H1 (cell line): ENCODE results near the gene HSPBAP1. TPM values are rescaled to one million over a fixed set of nuclear protein-coding genes. Genes with fewer than 3 reads are reported as not detected.

Source experiments
- CTCF ChIA-PET: fragments of 300-600 bp; sonication (Branson Sonifier 250); formaldehyde crosslinking; loops from one replicate; lab custom pipeline; 2021; ENCODE audit not compliant: partially characterized antibody; lab: Charles Lee
- POLR2A ChIA-PET: fragments of 300-600 bp; sonication (Branson Sonifier 250); formaldehyde crosslinking; loops from one replicate; lab custom pipeline; 2021; ENCODE audit warnings: inconsistent platforms; ENCODE audit not compliant: partially characterized antibody; lab: Charles Lee
- DNase-seq, 2 experiments: peaks; one replicate each; pipeline versions ENCODE4 v3.0.0 to v3.0.0-alpha.2; 2010 to 2022; ENCODE audit warnings: low spot score in 2 of 2, low read depth in 1 of 2, mixed read lengths in 1 of 2
- FAIRE-seq: peaks from 2 replicates; lab custom pipeline; 2011; peaks lifted over from hg19 to GRCh38; lab: Jason Lieb, UNC
- H2AFZ ChIP-seq: 2 replicates; pipeline ENCODE4 v1.8.1; 2012; ENCODE audit warnings: low read length, inconsistent platforms
- H2AK5ac ChIP-seq: 2 replicates; pipeline ENCODE4 v1.6.1; 2013; ENCODE audit warnings: low read depth, low read length
- H2BK120ac ChIP-seq: replicated peaks from 2 replicates; pipeline ENCODE3; 2013; ENCODE audit warnings: low read depth, low read length, inconsistent platforms
- H2BK12ac ChIP-seq: 2 replicates; pipeline ENCODE4 v1.6.1; 2013; ENCODE audit warnings: low read depth, low read length
- H2BK15ac ChIP-seq: 2 replicates; pipeline ENCODE4 v1.6.1; 2013; ENCODE audit warnings: low read length
- H2BK20ac ChIP-seq: 2 replicates; pipeline ENCODE4 v1.6.1; 2013; ENCODE audit warnings: low read length
- H2BK5ac ChIP-seq: 2 replicates; pipeline ENCODE4 v1.6.1; 2013; ENCODE audit warnings: low read depth, low read length
- H3K14ac ChIP-seq: 2 replicates; pipeline ENCODE4 v1.6.1; 2013; ENCODE audit warnings: inconsistent platforms; ENCODE audit not compliant: insufficient read length
- H3K18ac ChIP-seq: 2 replicates; pipeline ENCODE4 v1.6.1; 2013; ENCODE audit warnings: low read length; ENCODE audit errors: extremely low read depth
- H3K23ac ChIP-seq: 2 replicates; pipeline ENCODE4 v1.6.1; 2013; ENCODE audit warnings: inconsistent platforms; ENCODE audit not compliant: insufficient read length
- H3K23me2 ChIP-seq: 2 replicates; pipeline ENCODE4 v1.6.1; 2013; ENCODE audit warnings: low read depth, low read length
- H3K27ac ChIP-seq: 2 replicates; pipeline ENCODE4 v1.6.1; 2011; ENCODE audit warnings: low read depth, low read length, inconsistent platforms
- H3K27me3 ChIP-seq, 4 experiments: replicated peaks in 1 of 4; 1 replicate in 1 of 4; 2 replicates in 3 of 4; pipeline versions ENCODE4 v1.6.1 to v1.8.1; 2011 to 2013; ENCODE audit warnings: low read length in 3 of 4, mild to moderate bottlenecking in 3 of 4, inconsistent platforms in 2 of 4, mixed read lengths in 2 of 4, moderate library complexity in 1 of 4; ENCODE audit not compliant: control insufficient read depth in 3 of 4, insufficient read depth in 3 of 4; ENCODE audit errors: extremely low read depth in 1 of 4
- H3K36me3 ChIP-seq, 4 experiments: 2 replicates each; pipeline versions ENCODE4 v1.6.1 to v1.8.1; 2011 to 2013; ENCODE audit warnings: mild to moderate bottlenecking in 4 of 4, low read length in 3 of 4, moderate library complexity in 2 of 4, control low read depth in 1 of 4, inconsistent platforms in 1 of 4; ENCODE audit not compliant: insufficient read depth in 4 of 4, control insufficient read depth in 2 of 4
- H3K4ac ChIP-seq: replicated peaks from 2 replicates; pipeline ENCODE3; 2013; ENCODE audit warnings: low read length, low read depth, mixed read lengths, inconsistent platforms; ENCODE audit not compliant: insufficient read length
- H3K4me1 ChIP-seq, 4 experiments: replicated peaks in 1 of 4; 1 replicate in 1 of 4; 2 replicates in 3 of 4; pipeline versions ENCODE4 v1.6.1 to v1.8.1; 2011 to 2013; ENCODE audit warnings: low read length in 3 of 4, inconsistent platforms in 2 of 4, mixed read lengths in 1 of 4; ENCODE audit not compliant: insufficient read depth in 4 of 4, control insufficient read depth in 3 of 4
- H3K4me2 ChIP-seq, 2 experiments: 2 replicates each; pipeline versions ENCODE4 v1.6.1 to v1.8.1; 2011 to 2013; ENCODE audit warnings: low read depth in 2 of 2, low read length in 2 of 2, control low read depth in 1 of 2, inconsistent platforms in 1 of 2, mild to moderate bottlenecking in 1 of 2; ENCODE audit not compliant: insufficient read depth in 1 of 2
- H3K4me3 ChIP-seq, 4 experiments: fragments of 200-600, 300-600 bp in 1 of 4; sonication (generic), shearing (Covaris generic), sonication (Bioruptor Twin) in 1 of 4; 2 replicates each; pipeline versions ENCODE4 v1.5.1 to v1.8.1; 2011 to 2016; ENCODE audit warnings: low read length in 4 of 4, low read depth in 3 of 4, control low read depth in 2 of 4, inconsistent platforms in 2 of 4, mild to moderate bottlenecking in 2 of 4, mixed read lengths in 1 of 4, moderate library complexity in 1 of 4; ENCODE audit not compliant: insufficient read depth in 2 of 4; ENCODE audit errors: extremely low read depth in 1 of 4
- H3K56ac ChIP-seq: replicated peaks from 2 replicates; pipeline ENCODE3; 2013; ENCODE audit warnings: low read depth, mild to moderate bottlenecking, mixed read lengths, low read length, inconsistent platforms; ENCODE audit not compliant: insufficient read length
- H3K79me1 ChIP-seq: 2 replicates; pipeline ENCODE4 v1.6.1; 2013; ENCODE audit warnings: low read depth, low read length, control low read depth
- H3K79me2 ChIP-seq, 2 experiments: 2 replicates each; pipeline versions ENCODE4 v1.6.1 to v1.8.1; 2012 to 2013; ENCODE audit warnings: low read length in 2 of 2, mild to moderate bottlenecking in 2 of 2, inconsistent platforms in 1 of 2; ENCODE audit not compliant: insufficient read depth in 2 of 2, control insufficient read depth in 1 of 2
- H3K9ac ChIP-seq, 4 experiments: replicated peaks in 1 of 4; 1 replicate in 1 of 4; 2 replicates in 3 of 4; pipeline versions ENCODE4 v1.6.1 to v1.8.1; 2011 to 2013; ENCODE audit warnings: low read depth in 3 of 4, low read length in 3 of 4, control low read depth in 2 of 4, mild to moderate bottlenecking in 2 of 4, moderate library complexity in 2 of 4, inconsistent platforms in 1 of 4; ENCODE audit errors: extremely low read depth in 1 of 4
- H3K9me3 ChIP-seq, 2 experiments: 2 replicates each; pipeline versions ENCODE4 v1.6.1 to v1.8.1; 2012 to 2013; ENCODE audit warnings: mild to moderate bottlenecking in 2 of 2, moderate library complexity in 2 of 2, control low read depth in 1 of 2, inconsistent platforms in 1 of 2, low read depth in 1 of 2, low read length in 1 of 2, mixed read lengths in 1 of 2; ENCODE audit not compliant: insufficient read depth in 2 of 2
- H4K20me1 ChIP-seq, 2 experiments: replicated peaks in 1 of 2; 2 replicates each; pipeline versions ENCODE3 to v1.8.1; 2011 to 2013; ENCODE audit warnings: inconsistent platforms in 2 of 2, low read length in 2 of 2, mild to moderate bottlenecking in 1 of 2; ENCODE audit not compliant: insufficient read depth in 2 of 2, control insufficient read depth in 1 of 2
- H4K5ac ChIP-seq: 2 replicates; pipeline ENCODE4 v1.6.1; 2013; ENCODE audit warnings: low read length, low read depth, mixed read lengths, inconsistent platforms; ENCODE audit not compliant: insufficient read length
- H4K8ac ChIP-seq: 2 replicates; pipeline ENCODE4 v1.8.0; 2013; ENCODE audit warnings: mild to moderate bottlenecking, moderate library complexity, low read length, inconsistent platforms; ENCODE audit not compliant: insufficient read depth; ENCODE audit errors: extremely low read depth
- H4K91ac ChIP-seq: replicated peaks from 2 replicates; pipeline ENCODE3; 2013; ENCODE audit warnings: low read length, mixed read lengths, inconsistent platforms; ENCODE audit not compliant: insufficient read length
- CBX5 ChIP-seq: fragments of 300-800, 300-1000 bp; sonication (generic); IDR thresholded peaks from 2 replicates; pipeline ENCODE4 v1.7.1; 2016; ENCODE audit warnings: antibody characterized with exemption, low read length, low read depth
- CTBP2 ChIP-seq: IDR thresholded peaks from 2 replicates; pipeline ENCODE4 v1.7.0; 2011; ENCODE audit warnings: borderline replicate concordance, mild to moderate bottlenecking, moderate library complexity, mixed read lengths, low read length; ENCODE audit not compliant: insufficient read depth, insufficient read length
- SAP30 ChIP-seq: fragments of 300-600 bp; sonication (generic); IDR thresholded peaks from 2 replicates; pipeline ENCODE4 v1.7.1; 2012; ENCODE audit warnings: low read length, moderate library complexity, mild to moderate bottlenecking, inconsistent platforms; ENCODE audit not compliant: insufficient read depth, insufficient replicate concordance
- WGBS, 2 experiments: shearing (Covaris generic) in 1 of 2; methylation state at CpG; one replicate each; pipeline versions ENCODE4 v1.1.6 to v1.1.7; 2013 to 2015; ENCODE audit warnings: low lambda C conversion rate in 2 of 2, mixed read lengths in 2 of 2, inconsistent platforms in 1 of 2, low coverage in 1 of 2, missing lambda C conversion rate in 1 of 2; ENCODE audit not compliant: insufficient replicate concordance in 2 of 2, insufficient coverage in 1 of 2, insufficient read length in 1 of 2; ENCODE audit errors: extremely low coverage in 1 of 2, missing lambda C conversion rate in 1 of 2; 5-methylcytosine and 5-hydroxymethylcytosine counted together
- polyA plus RNA-seq, 7 experiments: library from polyadenylated mRNA; depleted of rRNA in 3 of 7; stranded (reverse) in 5 of 7; unstranded in 2 of 7; fragments of >200 nt in 5 of 7; fragments of 200-250 nt in 2 of 7; gene quantifications; 1 replicate in 5 of 7; 2 replicates in 1 of 7; 4 replicates in 1 of 7; pipeline versions ENCODE4 v1.2.1 to v1.2.3, GENCODE V29; 2011 to 2013; ENCODE audit warnings: missing spikeins in 2 of 7, mixed read lengths in 2 of 7
- total RNA-seq: library from RNA; stranded (reverse); fragmentation: NEBNext Ultra II Directional; extraction: Animal tissue kit (Norgen Biotek cat#: 25700); gene quantifications from 2 replicates; pipeline ENCODE4 v1.2.1, GENCODE V29; 2021
- TF ChIP-seq, protein P1 (sequence below): IDR thresholded peaks from 2 replicates; pipeline ENCODE4 v1.6.1; 2012; ENCODE audit warnings: inconsistent platforms

The HSPBAP1 gene
- total and polyA plus RNA-seq, 2 of the 8 experiments (the other 6 are each of a cell fraction or from before 2014, with no cell fraction given): 7.5 to 8.3 TPM

DNA sequence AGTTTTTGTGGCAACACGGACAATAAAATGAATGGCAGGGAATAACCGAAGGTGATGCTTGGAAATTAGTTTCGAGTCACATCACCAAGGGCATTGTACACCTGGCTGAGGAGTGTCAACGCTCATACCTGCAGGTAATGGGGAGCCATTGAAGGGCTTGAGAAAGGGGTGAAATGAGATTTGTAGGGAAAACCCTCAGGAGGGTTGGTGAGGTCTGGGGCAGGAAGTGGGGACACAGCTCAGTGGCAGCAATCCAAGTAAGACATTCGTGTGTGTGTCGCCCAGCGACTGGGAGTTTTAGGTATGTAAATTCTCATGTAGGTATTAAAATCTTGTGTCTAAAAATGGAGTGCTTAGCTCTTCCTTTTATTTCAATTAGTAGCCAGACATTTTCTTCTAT lies 98.7 kb downstream of the HSPBAP1 start:
- Histone ChIP-seq H2BK15ac (no peak overlapping the region), H2BK12ac (no peak overlapping the region), H3K18ac (no peak overlapping the region), H3K4me1 (no peaks in the 10 kb centered on the region), H3K4me2 (no peak overlapping the region), H3K9me3 (no peaks in the 10 kb centered on the region), H3K27me3 (no peaks in the 10 kb centered on the region), H3K4ac (no peak overlapping the region), H3K79me2 (no peaks in the 10 kb centered on the region), H3K27ac (no peak overlapping the region), H4K8ac (no peak overlapping the region), H2BK20ac (no peak overlapping the region), H3K23me2 (no peaks in the 10 kb centered on the region), H3K4me3 (no peak overlapping the region), H3K14ac (no peak overlapping the region), H3K36me3 (peaks cover 0 to 20% (median 9%) of the 10 kb centered on the region in 4 experiments; a peak in 6 of 8 replicates), H3K56ac (no peak overlapping the region), H2AFZ (no peak overlapping the region), H3K79me1 (no peaks in the 10 kb centered on the region), H2AK5ac (no peak overlapping the region), H3K9ac (no peak overlapping the region), H4K5ac (no peak overlapping the region), H4K91ac (no peak overlapping the region), H2BK120ac (no peak overlapping the region), H2BK5ac (no peak overlapping the region), H3K23ac (no peak overlapping the region), H4K20me1 (no peaks in the 10 kb centered on the region)
- DNase-seq (no peak), FAIRE-seq (no peak)
- POLR2A ChIA-PET: interaction anchor here (0.8 kb wide), 1 partner anchor 9 kb away, joined by 3 read pairs; no protein-coding TSS in a partner anchor
- WGBS, 2 experiments: 91% methylated on average over 7 of the region's 7 CpGs; no CpG with 5 or more reads in 1 of the 2 experiments
- CTCF ChIA-PET: interaction anchor here (0.7 to 4.0 kb wide), 5 partner anchors 12 to 138 kb away, joined by 3 to 13 read pairs (median 4); partner anchors contain the start of gene PARP14
- TF ChIP-seq CTBP2 (no peak), CBX5 (no peak), SAP30 (no peak)
- TF ChIP-seq, protein P1, sequence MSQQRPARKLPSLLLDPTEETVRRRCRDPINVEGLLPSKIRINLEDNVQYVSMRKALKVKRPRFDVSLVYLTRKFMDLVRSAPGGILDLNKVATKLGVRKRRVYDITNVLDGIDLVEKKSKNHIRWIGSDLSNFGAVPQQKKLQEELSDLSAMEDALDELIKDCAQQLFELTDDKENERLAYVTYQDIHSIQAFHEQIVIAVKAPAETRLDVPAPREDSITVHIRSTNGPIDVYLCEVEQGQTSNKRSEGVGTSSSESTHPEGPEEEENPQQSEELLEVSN: no peak
